ENCODE results near the gene FNDC3A.

Gene FNDC3A

GRCh38 chr13:48950501-48950875 lies 25.2 kb upstream of the FNDC3A start:
- TF ChIP-seq CTCF (IDR thresholded peaks at IDR 0.05) = no peak
- Histone ChIP-seq H3K27ac (no peak overlapping the region), H3K27me3 (no peaks in the 10 kb centered on the region), H3K9me3 (no peaks in the 10 kb centered on the region), H3K36me3 (no peaks in the 10 kb centered on the region), H3K4me3 (ENCODE audit: low read depth in 1 of 2, low read length in 1 of 2) (no peak overlapping the region), H3K4me1 (ENCODE audit: control insufficient read depth in 1 of 2, insufficient read depth in 1 of 2, low read depth in 1 of 2, low read length in 1 of 2) (no peaks in the 10 kb centered on the region)

GRCh38 chr13:48954081-48954480 lies 21.6 kb upstream of the FNDC3A start:
- H3K4me1 ChIP-seq (ENCODE audit: control insufficient read depth in 1 of 2, insufficient read depth in 1 of 2, low read depth in 1 of 2, low read length in 1 of 2) = no peaks in the 10 kb centered on the region
- no peak overlapping the region for H3K27ac ChIP-seq
- H3K4me3 ChIP-seq (ENCODE audit: low read depth in 1 of 2, low read length in 1 of 2) = no peak overlapping the region
- no peak for TF ChIP-seq CTCF (IDR thresholded peaks at IDR 0.05)
- no peaks in the 10 kb centered on the region for H3K27me3 ChIP-seq
- no peaks in the 10 kb centered on the region for H3K36me3 ChIP-seq
- H3K9me3 ChIP-seq = no peaks in the 10 kb centered on the region

GRCh38 chr13:48955536-48955935 lies 20.2 kb upstream of the FNDC3A start:
- no peaks in the 10 kb centered on the region for H3K36me3 ChIP-seq
- no peak overlapping the region for H3K4me3 ChIP-seq (ENCODE audit: low read depth in 1 of 2, low read length in 1 of 2)
- TF ChIP-seq CTCF (IDR thresholded peaks at IDR 0.05) = no peak
- no peaks in the 10 kb centered on the region for H3K27me3 ChIP-seq
- no peak overlapping the region for H3K27ac ChIP-seq
- H3K4me1 ChIP-seq (ENCODE audit: control insufficient read depth in 1 of 2, insufficient read depth in 1 of 2, low read depth in 1 of 2, low read length in 1 of 2) = no peaks in the 10 kb centered on the region
- no peaks in the 10 kb centered on the region for H3K9me3 ChIP-seq

GRCh38 chr13:48961379-48961778 lies 14.3 kb upstream of the FNDC3A start:
- Histone ChIP-seq H3K36me3 (no peaks in the 10 kb centered on the region), H3K4me3 (ENCODE audit: low read depth in 1 of 2, low read length in 1 of 2) (no peak overlapping the region), H3K27ac (no peak overlapping the region), H3K4me1 (ENCODE audit: control insufficient read depth in 1 of 2, insufficient read depth in 1 of 2, low read depth in 1 of 2, low read length in 1 of 2) (no peaks in the 10 kb centered on the region), H3K27me3 (no peaks in the 10 kb centered on the region), H3K9me3 (no peaks in the 10 kb centered on the region)
- no peak for TF ChIP-seq CTCF (IDR thresholded peaks at IDR 0.05)

GRCh38 chr13:48962281-48962680 lies 13.4 kb upstream of the FNDC3A start:
- Histone ChIP-seq H3K4me3 (ENCODE audit: low read depth in 1 of 2, low read length in 1 of 2) (no peak overlapping the region), H3K4me1 (ENCODE audit: control insufficient read depth in 1 of 2, insufficient read depth in 1 of 2, low read depth in 1 of 2, low read length in 1 of 2) (no peaks in the 10 kb centered on the region), H3K9me3 (no peaks in the 10 kb centered on the region), H3K27me3 (no peaks in the 10 kb centered on the region), H3K27ac (no peak overlapping the region), H3K36me3 (no peaks in the 10 kb centered on the region)
- TF ChIP-seq CTCF (IDR thresholded peaks at IDR 0.05) = no peak

GRCh38 chr13:48965736-48966135 lies 10.0 kb upstream of the FNDC3A start:
- H3K27me3 ChIP-seq = no peaks in the 10 kb centered on the region
- H3K27ac ChIP-seq = no peak overlapping the region
- H3K4me1 ChIP-seq (ENCODE audit: control insufficient read depth in 1 of 2, insufficient read depth in 1 of 2, low read depth in 1 of 2, low read length in 1 of 2) = no peaks in the 10 kb centered on the region
- H3K9me3 ChIP-seq = no peaks in the 10 kb centered on the region
- H3K4me3 ChIP-seq (ENCODE audit: low read depth in 1 of 2, low read length in 1 of 2) = no peak overlapping the region
- H3K36me3 ChIP-seq = no peaks in the 10 kb centered on the region
- no peak for TF ChIP-seq CTCF (IDR thresholded peaks at IDR 0.05)

All from neutrophil (primary cell).